RCC 7860 (cell line): ENCODE results near the gene SDC3.

Experiments
- DNase-seq: peaks from one replicate; pipeline ENCODE4 v3.0.0-alpha.2; 2015; ENCODE audit warnings: low spot score
- FAIRE-seq: peaks from 2 replicates; lab custom pipeline; 2012; peaks lifted over from hg19 to GRCh38; lab: Jason Lieb, UNC

SDC3 gene

GRCh38 chr1:30906631-30907441 lies 1.7 kb downstream of the SDC3 start:
- FAIRE-seq, result no peak
- no peak for DNase-seq

DNA sequence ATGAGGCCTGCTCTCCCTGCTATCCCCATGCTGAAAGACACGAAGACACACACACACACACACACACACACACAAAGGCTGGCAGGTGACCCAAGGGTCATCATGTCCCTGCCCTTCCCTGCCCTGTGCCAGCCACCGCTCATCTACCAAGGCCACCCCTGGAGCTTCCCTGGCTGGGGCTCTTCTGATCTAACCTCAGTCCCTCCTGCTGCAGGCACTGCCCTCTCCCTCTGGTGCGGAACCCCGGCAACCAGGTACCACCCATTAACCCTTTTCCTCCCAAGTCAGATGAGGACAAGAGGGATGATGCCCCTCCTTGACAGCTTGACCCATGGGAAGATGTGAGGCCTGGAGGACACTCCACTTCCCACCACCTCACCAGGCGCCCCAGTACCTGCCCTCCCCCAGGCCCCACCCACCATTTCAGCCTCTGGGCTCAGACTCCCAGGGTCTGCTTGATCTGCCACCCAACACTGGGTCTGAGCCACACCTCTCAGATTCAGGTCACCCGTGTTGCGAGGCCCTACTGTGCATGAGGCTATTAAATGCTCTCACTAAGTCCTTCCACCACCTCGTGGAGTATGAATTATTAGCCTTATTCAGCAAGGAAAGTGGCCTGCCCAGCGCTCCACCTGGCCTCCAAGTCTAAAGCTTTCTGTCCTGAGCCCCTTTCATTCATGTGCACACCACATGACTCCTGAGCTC lies 2.5 kb downstream of the SDC3 start:
- DNase-seq (no peak), FAIRE-seq (no peak)

DNA sequence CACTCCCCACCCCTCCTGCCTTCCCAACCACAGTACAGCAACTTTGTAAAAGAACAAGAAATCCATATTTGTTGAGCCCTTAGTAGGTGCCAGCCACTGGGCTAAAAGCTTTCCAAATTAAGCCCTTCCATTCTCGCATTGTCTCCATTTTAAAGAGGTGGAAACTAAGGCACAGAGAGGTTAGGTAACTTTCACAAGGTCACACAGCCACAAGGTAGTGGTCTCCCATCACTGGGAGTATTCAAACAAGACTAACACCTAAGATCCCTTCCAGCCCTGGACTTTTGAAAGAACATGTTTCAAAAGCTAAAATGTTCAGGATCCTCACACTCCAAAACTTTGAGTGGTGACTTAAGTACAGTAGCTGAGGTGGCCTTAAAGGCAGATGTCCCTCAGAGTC lies 3.2 kb downstream of the SDC3 start:
- DNase-seq, result no peak
- no peak for FAIRE-seq

- FAIRE-seq (no peak), DNase-seq (no peak)
These were observed 3.6 kb downstream of the SDC3 start for GRCh38 chr1:30904962-30905335.

GRCh38 chr1:30904191-30904961 lies 4.2 kb downstream of the SDC3 start:
- FAIRE-seq (no peak), DNase-seq (no peak)

GRCh38 chr1:30903343-30904034 lies 5.1 kb downstream of the SDC3 start:
- FAIRE-seq (no peak), DNase-seq (no peak)

- FAIRE-seq (no peak), DNase-seq (no peak)
These were observed 5.8 kb downstream of the SDC3 start for GRCh38 chr1:30902593-30903290.

GRCh38 chr1:30901798-30902581 lies 6.6 kb downstream of the SDC3 start:
- FAIRE-seq, result no peak
- no peak for DNase-seq

DNA sequence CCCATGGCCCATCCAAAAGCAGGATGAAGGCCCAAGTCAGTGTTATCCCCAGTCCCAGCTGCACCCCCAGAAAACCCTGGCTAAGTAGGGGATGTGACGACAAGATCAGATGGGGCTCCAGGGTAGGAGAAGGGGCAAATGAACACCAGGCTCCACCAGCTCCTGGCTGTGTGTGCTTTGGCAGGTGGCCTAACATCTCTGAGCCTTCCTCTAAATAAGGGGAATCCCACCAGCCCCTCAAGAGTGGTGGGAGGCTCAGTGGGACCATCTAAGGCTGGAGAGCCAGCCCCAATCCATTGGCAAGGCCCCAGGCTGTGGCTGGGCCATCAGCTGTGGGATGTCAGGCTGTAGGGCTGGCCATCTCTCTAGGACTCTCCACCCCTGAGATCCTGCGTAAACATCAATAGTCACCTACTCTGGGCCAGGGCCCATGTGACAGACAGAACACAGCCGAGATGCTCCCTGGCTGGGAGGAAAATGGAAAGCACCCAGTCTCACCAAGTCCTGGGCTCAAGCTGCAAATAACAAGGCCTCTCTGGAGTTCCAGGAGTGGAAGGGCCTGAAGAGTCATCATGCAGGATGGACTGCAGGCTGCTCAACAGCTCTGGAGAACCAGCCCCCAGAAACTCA lies 7.5 kb downstream of the SDC3 start:
- FAIRE-seq, result no peak
- DNase-seq, result no peak

DNA sequence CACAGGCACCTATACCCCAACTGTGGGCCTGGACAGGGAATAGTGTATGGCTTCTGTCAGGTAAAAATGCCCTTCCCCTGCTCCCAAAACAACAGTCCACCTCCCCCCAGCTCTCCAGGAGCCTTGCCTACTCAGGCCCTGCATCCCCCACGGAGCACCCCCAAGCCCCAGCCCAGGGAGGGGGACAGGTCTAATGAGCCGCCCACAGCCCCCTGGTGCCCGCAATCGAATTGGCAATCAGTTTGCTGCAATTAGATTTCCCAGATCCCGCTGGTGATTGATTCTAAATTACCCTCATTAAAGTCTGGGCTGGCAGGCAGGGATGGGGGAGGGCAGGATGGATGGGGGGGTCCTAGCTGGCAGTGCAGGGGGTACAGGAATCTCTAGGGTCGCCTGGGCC lies 8.1 kb downstream of the SDC3 start:
- DNase-seq (no peak), FAIRE-seq (no peak)

DNA sequence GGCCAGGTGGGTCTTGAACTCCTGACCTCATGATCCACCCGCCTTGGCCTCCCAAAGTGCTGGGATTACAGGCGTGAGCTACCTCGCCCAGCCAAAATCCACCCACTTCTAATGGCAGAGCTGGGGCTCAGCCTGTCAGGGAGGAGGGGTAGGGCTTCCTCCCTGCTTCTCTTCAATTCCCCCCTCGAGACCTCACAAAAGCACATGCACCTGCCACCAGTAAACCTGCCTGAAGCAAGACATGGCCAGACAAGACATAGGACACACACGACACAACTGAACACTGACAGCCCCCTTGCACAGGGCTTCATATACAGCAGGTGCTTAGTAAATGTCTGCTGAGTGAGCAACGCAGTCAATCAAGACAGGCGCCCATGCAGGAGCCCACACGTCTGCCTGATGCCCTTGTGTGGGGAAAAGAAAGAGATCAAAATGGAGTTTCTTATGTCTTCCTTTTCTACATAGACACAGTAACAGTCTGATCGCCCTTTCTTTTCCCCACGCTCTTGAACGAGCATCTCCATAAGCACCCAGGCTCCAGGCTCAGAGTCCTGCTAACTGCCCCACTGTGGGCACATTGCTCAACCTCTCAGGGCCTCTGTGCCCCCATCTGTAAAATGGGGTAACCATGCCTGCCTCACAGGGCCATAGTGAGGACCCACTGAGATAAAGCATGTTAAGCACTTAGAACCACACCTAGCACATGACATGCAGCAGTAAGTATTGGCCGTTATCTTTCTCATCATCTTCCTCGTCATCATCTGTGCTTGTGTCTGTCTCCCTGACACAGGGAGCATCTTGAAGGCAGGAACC lies 8.8 kb downstream of the SDC3 start:
- FAIRE-seq, result no peak

DNA sequence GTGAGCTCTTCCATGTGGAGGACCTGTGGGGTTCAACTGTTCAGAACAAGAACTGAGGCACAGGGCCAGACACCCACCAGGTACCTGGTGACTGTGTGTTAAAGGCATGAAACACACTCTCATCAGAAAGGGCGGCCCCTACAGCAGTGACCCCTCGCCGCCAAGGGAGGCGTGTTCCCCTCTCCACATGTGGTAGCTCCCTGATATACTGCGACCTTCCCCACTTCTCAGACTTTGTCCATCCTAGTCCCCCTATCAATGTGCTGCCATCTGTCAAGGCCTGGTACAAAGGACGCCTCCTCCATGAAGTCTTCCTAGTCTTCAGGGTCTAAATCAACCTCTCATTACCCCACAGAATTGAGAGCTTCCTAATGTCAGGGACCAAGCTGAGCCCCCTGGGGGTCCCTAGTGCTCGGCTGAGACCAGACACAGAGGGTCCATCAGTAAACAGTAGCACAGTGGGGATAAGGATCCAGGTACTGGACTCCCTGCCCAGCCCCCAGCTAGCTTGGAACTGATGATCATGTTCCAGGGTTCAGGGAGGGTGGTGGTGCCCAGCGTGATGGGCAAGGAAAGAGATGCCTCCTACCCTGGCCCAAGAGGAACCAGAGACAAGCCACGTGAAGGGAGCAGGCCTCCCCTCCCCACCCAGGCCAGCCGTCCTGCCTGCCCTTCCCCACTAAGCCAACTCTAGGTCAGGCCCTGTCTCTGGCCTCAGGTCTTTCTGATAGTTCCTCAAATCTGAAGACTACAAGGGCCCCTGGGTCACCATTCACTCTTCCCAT lies 10.3 kb downstream of the SDC3 start:
- FAIRE-seq, result no peak
- DNase-seq, result no peak

More for the DNA sequence above, 8.8 kb downstream of the SDC3 start:
- no peak for DNase-seq

DNA sequence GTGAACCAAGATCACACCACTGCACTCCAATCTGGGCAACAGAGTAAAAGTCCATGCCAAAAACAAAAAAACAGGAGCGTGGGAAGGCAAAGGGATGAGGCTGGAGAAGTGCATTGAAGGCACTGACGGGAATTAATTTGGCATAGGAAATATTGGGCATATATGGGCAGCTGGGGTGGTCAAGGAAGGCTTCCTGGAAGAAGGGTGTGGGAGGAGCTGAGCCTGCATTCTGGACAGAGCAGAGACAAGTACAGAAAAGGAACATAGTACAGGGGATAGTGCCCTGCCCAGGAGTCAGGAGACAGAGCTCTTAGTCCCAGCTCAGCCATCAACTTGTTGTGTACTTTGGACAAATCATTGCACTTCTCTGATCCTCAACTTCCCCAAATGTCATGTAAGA lies 11.7 kb downstream of the SDC3 start:
- no peak for DNase-seq
- no peak for FAIRE-seq

GRCh38 chr1:30895944-30896660 lies 12.5 kb downstream of the SDC3 start:
- no peak for FAIRE-seq

GRCh38 chr1:30895382-30895943 lies 13.1 kb downstream of the SDC3 start:
- no peak for DNase-seq
- no peak for FAIRE-seq

More at GRCh38 chr1:30895944-30896660, 12.5 kb downstream of the SDC3 start:
- DNase-seq, result no peak

DNA sequence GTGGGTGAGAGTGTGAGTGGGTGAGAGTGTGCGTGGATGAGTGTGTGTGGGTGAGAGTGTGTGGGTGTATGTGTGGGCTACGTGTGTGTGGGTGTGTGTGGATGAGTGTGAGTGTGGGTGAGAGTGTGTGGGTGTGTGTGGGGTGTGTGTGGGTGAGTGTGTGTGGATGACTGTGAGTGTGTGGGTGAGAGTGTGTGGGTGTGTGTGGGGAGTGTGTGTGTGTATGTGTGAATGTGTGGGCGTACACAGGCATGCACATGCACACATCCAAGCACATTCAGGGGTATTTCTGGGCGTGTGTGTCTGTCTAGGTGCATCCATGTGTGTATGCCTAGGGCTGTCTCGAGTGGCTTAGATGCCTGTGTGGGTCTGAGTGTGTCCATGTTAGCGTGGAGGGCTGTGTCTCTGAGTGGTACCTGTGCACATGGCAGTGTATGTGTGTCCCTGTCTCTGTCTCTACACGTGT lies 14.0 kb downstream of the SDC3 start:
- FAIRE-seq (no peak), DNase-seq (no peak)
